Measurements from ENCODE around the gene CACNA1S.

CACNA1S gene

DNA sequence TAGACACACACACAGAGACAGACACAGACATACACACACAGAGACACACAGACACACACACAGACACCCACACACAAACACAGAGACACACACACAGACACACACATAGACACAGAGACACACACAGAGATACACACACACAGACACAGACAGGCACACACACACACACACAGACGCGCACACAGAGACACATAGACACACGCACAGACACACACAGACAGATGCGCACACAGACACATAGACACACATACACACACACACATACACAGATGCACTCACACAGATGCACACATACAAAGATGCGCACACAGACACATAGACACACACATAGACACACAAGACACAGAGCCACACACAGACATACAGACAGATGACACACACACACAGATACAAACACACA is 104.7 kb downstream of the CACNA1S start:
- Mint-ChIP-seq H3K27ac (no peak overlapping the region), H3K36me3 (ENCODE audit: low read depth) (peaks cover 23% of the 10 kb centered on the region), H3K4me1 (ENCODE audit: low read depth) (peaks cover 43% of the 10 kb centered on the region), H3K4me3 (no peak overlapping the region), H3K9me3 (no peaks in the 10 kb centered on the region), H3K27me3 (no peaks in the 10 kb centered on the region)

DNA sequence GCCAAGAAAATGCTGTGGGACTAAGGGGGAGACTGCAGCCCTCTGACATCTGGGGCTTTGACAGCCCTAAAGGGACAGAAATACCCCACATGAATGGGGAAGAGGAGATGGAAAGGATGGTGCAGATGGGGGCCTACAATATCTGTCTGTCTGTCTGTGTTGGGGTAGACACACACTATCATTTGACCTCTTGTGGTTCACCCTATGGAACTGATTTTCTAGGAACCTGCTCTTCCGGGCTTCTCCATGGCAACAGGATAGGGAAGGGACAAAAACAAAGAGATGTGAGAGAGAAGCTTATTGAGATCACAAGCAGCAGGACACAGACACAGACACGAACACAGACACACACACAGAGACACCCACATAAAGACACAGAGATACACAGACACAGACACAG is 105.8 kb downstream of the CACNA1S start:
- H3K4me3 Mint-ChIP-seq, result no peak overlapping the region
- H3K9me3 Mint-ChIP-seq, result no peaks in the 10 kb centered on the region
- H3K27ac Mint-ChIP-seq, result no peak overlapping the region
- peaks cover 40% of the 10 kb centered on the region for H3K4me1 Mint-ChIP-seq (ENCODE audit: low read depth)
- H3K36me3 Mint-ChIP-seq (ENCODE audit: low read depth), result peaks cover 29% of the 10 kb centered on the region
- H3K27me3 Mint-ChIP-seq, result no peaks in the 10 kb centered on the region

DNA sequence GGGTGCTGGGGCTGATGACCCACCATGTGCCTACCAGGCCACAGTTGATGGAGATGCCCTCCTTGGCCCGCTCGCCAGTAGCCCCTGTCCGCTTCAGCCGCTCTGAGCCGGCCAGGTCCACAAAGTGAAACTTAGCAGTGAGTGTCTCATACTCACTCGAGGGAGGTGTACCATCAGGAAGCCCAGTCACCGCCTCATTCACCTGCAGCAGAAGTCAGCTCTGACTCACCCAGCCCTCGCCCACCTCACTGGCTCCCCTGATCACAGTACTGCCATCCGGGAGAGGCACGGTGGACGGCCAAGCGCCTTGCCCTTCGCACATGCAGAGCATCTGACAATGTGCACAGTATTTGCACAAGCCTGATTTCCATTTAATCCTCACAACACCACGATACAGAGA is 107.5 kb downstream of the CACNA1S start:
- Mint-ChIP-seq H3K9me3 (no peaks in the 10 kb centered on the region), H3K27ac (no peak overlapping the region), H3K4me3 (no peak overlapping the region), H3K4me1 (ENCODE audit: low read depth) (peaks cover 29% of the 10 kb centered on the region), H3K36me3 (ENCODE audit: low read depth) (peaks cover 37% of the 10 kb centered on the region), H3K27me3 (no peaks in the 10 kb centered on the region)

DNA sequence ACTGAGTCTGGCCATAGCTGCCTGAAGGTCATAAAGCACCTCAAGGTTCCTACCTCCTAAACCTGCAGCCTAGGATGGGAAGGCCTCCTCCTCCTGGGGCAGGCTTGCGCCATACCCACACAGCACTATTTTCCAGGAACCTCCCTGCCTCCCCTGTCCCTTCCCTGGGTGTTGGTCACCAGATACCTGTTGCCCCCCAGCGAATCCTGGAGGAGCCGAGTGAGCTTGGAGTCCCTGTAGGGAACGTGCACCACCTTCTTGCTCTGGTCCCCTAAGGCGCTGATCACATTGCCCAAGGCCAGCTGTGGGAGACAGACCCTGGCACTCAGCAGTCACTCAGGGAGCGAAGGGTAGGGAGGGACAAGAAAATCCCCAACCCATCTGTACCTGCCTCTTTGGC is 108.1 kb downstream of the CACNA1S start:
- H3K4me3 Mint-ChIP-seq, result no peak overlapping the region
- no peaks in the 10 kb centered on the region for H3K9me3 Mint-ChIP-seq
- H3K27ac Mint-ChIP-seq, result no peak overlapping the region
- no peaks in the 10 kb centered on the region for H3K27me3 Mint-ChIP-seq
- peaks cover 24% of the 10 kb centered on the region for H3K4me1 Mint-ChIP-seq (ENCODE audit: low read depth)
- H3K36me3 Mint-ChIP-seq (ENCODE audit: low read depth), result peaks cover 40% of the 10 kb centered on the region

DNA sequence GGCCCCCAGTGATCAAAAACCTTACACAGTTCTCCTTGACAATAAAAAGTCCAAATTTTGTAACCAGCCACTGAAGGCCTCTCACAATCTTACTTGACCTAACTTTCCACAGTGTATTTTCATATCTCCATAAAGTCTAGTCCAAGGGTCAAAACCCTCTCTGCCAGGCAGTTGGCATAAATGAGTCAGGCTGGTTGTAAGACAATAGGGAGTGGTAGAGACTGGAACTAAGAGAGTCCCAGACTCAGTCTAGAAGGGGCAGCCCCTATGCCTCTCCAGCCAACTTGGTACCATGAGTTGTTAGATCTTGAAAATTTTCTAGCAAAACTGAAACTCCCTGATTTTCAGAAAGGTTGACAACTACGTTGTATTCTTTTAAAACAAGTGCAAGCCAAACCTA is 109.7 kb downstream of the CACNA1S start:
- Mint-ChIP-seq H3K27ac (peak overlapping the region; percentile 74), H3K4me1 (ENCODE audit: low read depth) (peaks cover 18% of the 10 kb centered on the region), H3K4me3 (no peak overlapping the region), H3K27me3 (no peaks in the 10 kb centered on the region), H3K9me3 (no peaks in the 10 kb centered on the region), H3K36me3 (ENCODE audit: low read depth) (peaks cover 49% of the 10 kb centered on the region)

DNA sequence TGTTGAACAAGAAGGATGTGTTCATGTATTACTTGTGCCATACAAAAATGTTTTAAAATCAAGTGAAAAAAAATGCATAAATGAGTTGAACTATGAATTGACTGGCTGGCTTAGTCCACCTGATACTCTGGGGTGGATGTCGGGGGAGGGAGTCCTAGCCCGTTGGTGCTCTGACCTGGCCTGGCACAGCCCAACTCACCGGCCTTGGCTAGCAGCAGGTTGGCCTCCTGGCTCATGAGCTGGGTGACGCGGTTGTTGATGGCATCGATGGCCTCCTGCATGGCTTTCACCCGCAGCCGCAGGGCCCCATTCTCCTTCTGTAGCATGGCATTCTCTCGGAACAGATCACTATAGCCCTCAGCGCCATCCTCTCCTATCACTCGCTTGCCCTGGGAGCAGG is 110.3 kb downstream of the CACNA1S start:
- H3K27ac Mint-ChIP-seq, result peak overlapping the region; percentile 74
- H3K4me1 Mint-ChIP-seq (ENCODE audit: low read depth), result peaks cover 18% of the 10 kb centered on the region
- no peaks in the 10 kb centered on the region for H3K9me3 Mint-ChIP-seq
- no peaks in the 10 kb centered on the region for H3K27me3 Mint-ChIP-seq
- H3K4me3 Mint-ChIP-seq, result no peak overlapping the region
- peaks cover 53% of the 10 kb centered on the region for H3K36me3 Mint-ChIP-seq (ENCODE audit: low read depth)

DNA sequence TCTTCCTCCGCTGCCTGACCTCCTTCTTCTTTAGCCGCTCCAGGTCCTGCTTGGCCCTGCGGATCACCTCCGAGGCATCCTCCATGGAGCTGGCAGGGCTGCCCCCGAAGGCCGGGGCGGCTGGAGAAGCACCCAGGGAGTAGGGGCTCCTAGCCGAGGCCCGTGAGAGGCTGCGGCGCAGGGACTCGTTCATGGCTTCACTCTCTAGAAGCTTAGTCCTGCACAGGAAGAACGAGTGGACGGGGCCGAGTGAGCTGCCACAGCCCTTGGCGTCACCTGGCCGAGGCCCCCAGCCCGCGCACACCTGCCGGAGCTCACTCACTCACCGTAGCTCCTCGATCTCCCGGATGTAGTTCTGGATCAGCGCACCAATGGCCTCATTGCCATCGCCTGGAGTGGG is 111.8 kb downstream of the CACNA1S start:
- H3K36me3 Mint-ChIP-seq (ENCODE audit: low read depth), result peaks cover 54% of the 10 kb centered on the region
- H3K27me3 Mint-ChIP-seq, result no peaks in the 10 kb centered on the region
- no peak overlapping the region for H3K4me3 Mint-ChIP-seq
- no peak overlapping the region for H3K27ac Mint-ChIP-seq
- H3K4me1 Mint-ChIP-seq (ENCODE audit: low read depth), result peaks cover 18% of the 10 kb centered on the region
- no peaks in the 10 kb centered on the region for H3K9me3 Mint-ChIP-seq

DNA sequence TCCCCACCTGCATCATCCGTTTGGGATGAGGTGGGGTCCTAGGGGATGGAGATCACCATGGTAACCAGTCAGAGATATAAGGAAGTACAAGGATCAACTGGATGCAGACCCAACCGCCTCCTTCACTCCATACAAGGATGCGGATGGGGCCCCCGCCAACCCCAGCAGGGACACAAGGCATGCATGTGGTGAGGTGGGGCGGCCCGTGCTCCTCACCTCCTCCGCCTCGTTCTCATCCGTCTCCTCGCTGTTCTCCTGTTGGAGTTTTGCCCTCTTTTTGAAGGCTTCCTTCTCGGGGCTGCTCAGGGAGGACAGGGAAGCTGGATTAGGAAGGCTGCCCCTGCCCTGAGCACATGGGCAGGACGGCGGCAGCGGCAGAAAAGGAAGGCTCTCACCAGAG is 112.6 kb downstream of the CACNA1S start:
- H3K36me3 Mint-ChIP-seq (ENCODE audit: low read depth), result peaks cover 54% of the 10 kb centered on the region
- H3K4me1 Mint-ChIP-seq (ENCODE audit: low read depth), result peaks cover 18% of the 10 kb centered on the region
- H3K4me3 Mint-ChIP-seq, result no peak overlapping the region
- no peaks in the 10 kb centered on the region for H3K27me3 Mint-ChIP-seq
- no peak overlapping the region for H3K27ac Mint-ChIP-seq
- H3K9me3 Mint-ChIP-seq, result no peaks in the 10 kb centered on the region

DNA sequence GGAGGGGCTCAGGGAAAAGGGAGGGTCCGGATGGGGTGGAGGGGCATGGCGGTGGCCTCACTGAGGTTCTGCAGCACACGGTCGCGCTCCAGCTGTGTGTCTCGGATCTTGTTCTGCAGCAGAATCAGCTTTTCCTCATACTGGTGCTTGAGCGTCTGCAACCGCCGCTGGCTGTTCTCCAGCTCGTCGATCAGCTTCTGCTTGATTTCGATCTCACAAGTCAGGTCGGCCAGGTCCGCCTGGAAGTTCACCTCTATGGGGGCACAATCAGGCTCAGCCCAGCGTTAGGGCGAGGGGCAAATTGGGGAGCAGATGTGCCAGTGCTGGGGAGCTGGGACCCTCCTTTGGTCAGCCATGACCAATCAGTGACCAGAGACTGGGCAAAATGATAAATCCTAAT is 113.9 kb downstream of the CACNA1S start:
- Mint-ChIP-seq H3K27me3 (no peaks in the 10 kb centered on the region), H3K4me3 (no peak overlapping the region), H3K36me3 (ENCODE audit: low read depth) (peaks cover 54% of the 10 kb centered on the region), H3K4me1 (ENCODE audit: low read depth) (peaks cover 14% of the 10 kb centered on the region), H3K27ac (no peak overlapping the region), H3K9me3 (no peaks in the 10 kb centered on the region)

DNA sequence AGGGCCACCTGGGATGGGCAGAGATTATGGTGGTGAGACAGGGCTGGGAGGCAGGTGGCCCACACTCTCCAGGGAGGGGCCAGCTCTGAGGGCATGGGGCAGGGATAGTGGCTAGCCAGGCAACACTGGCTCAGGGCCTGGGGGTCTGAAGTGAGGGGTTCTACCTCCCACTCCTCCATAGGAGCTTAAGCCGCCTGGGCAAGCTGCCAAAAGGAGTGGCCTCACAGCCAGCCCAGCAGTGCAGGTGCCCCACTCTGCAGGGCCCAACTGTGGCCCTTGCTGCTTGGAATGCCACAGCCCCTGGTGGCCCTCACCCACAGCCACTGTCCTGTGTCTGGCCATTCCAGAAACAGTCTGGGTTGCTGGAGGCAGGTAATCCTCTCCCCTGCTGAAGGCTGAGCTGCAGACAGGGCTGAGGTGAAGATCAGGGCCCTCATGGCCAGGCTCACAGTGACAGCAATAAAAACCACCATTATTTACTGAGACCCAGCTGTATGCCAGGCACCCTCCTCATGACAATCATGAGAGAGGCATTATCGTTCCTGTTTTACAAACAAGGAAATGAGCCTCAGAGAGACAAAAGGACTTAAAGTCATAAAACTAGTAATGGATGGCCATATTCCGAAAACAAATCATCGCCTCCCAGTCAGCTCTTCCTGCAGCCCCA is 119.7 kb downstream of the CACNA1S start:
- no peaks in the 10 kb centered on the region for H3K4me1 Mint-ChIP-seq (ENCODE audit: low read depth)

DNA sequence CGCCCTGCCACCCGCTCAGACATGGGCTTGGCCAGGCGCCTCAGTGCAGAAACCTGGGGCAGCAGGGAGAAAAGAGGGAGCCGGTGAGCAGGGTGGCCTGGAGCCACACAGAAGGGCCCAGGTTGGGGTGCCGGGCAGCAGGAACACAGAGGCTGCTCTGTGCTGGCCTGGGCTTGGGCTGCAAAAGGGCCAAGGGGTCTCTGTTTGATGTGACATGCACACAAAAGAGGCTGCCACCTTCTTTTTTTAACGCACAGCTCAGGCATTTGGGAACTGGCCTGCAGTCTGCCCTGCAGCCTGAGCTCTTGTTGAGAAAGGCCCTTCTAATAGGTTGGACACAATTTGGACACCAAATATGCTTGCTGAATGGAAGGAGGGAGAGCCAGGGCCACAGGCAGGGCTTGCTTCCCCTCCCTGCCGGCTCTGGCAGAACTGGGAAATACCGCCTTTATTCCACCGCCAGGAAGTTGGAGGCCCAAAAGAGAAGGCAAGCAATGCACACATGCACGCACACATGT is 121.1 kb downstream of the CACNA1S start:
- Mint-ChIP-seq H3K27me3 (no peaks in the 10 kb centered on the region), H3K4me1 (ENCODE audit: low read depth) (no peaks in the 10 kb centered on the region), H3K27ac (no peak overlapping the region), H3K9me3 (no peaks in the 10 kb centered on the region), H3K4me3 (no peak overlapping the region), H3K36me3 (ENCODE audit: low read depth) (peaks cover 37% of the 10 kb centered on the region)

More for the DNA sequence above, 119.7 kb downstream of the CACNA1S start:
- Mint-ChIP-seq H3K27ac (no peak overlapping the region), H3K36me3 (ENCODE audit: low read depth) (peaks cover 33% of the 10 kb centered on the region), H3K4me3 (no peak overlapping the region), H3K27me3 (no peaks in the 10 kb centered on the region), H3K9me3 (no peaks in the 10 kb centered on the region)

DNA sequence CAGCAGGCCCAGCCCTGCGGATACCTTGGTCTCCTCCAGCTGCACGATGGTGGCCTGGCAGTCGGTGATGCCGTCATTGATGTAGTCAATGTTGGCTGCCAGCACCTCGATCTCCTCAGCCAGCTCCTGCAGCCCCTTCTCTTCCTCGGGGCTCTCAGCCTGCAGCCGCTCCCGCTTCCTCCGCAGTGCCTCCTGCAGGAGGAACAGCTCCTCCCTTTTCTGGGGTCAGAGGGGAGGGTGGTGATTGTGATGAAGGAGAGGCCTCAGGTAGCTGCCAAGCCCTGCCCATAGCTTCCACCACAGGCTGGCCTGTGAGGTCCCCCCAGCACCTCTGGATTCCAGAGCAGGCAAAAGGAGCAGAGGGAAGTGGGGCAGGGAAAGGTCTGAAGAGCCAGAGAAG is 122.1 kb downstream of the CACNA1S start:
- H3K27me3 Mint-ChIP-seq, result no peaks in the 10 kb centered on the region
- no peaks in the 10 kb centered on the region for H3K9me3 Mint-ChIP-seq
- H3K4me3 Mint-ChIP-seq, result no peak overlapping the region
- peaks cover 40% of the 10 kb centered on the region for H3K36me3 Mint-ChIP-seq (ENCODE audit: low read depth)
- no peak overlapping the region for H3K27ac Mint-ChIP-seq
- no peaks in the 10 kb centered on the region for H3K4me1 Mint-ChIP-seq (ENCODE audit: low read depth)

Data from stimulated activated naive CD8-positive, alpha-beta T cell treated with anti-CD3 and anti-CD28 coated beads, Interleukin-15, Interleukin-2, amounts not matched to agents 100 ng/mL and 50 ng/mL, for 24 hours (primary cell).